Hepatocyte (in vitro differentiated cells): ENCODE data around the gene CACNA1C. TPM values are rescaled to one million over a fixed set of nuclear protein-coding genes. Genes with fewer than 3 reads are reported as not detected.

Experiments
- DNase-seq: peaks from one replicate; pipeline ENCODE4 v3.0.0-alpha.2; 2016; ENCODE audit warnings: low spot score
- H2AFZ ChIP-seq: fragments of 200-600 bp; sonication (generic); 2 replicates; pipeline ENCODE4 v1.6.0; 2016; ENCODE audit warnings: antibody characterized with exemption, mild to moderate bottlenecking
- H3K27ac ChIP-seq: fragments of 200-600 bp; sonication (generic); 2 replicates; pipeline ENCODE4 v1.5.1; 2016; ENCODE audit warnings: mild to moderate bottlenecking
- H3K27me3 ChIP-seq: fragments of 200-600 bp; sonication (generic); 2 replicates; pipeline ENCODE4 v1.6.1; 2016
- H3K36me3 ChIP-seq: fragments of 200-600 bp; sonication (generic); replicated peaks from 2 replicates; pipeline ENCODE4 v1.5.1; 2016; ENCODE audit warnings: low read depth; ENCODE audit not compliant: insufficient read depth
- H3K4me1 ChIP-seq: fragments of 200-600 bp; sonication (generic); 2 replicates; pipeline ENCODE4 v1.5.1; 2016; ENCODE audit warnings: mild to moderate bottlenecking, moderate library complexity; ENCODE audit not compliant: insufficient read depth
- H3K4me2 ChIP-seq: fragments of 200-600 bp; sonication (generic); 2 replicates; pipeline ENCODE4 v1.6.0; 2016
- H3K4me3 ChIP-seq: fragments of 200-600 bp; sonication (generic); 2 replicates; pipeline ENCODE4 v1.5.1; 2016; ENCODE audit warnings: mild to moderate bottlenecking
- H3K79me2 ChIP-seq: fragments of 200-600 bp; sonication (generic); 2 replicates; pipeline ENCODE4 v1.6.0; 2017; ENCODE audit warnings: mild to moderate bottlenecking
- H3K9me2 ChIP-seq: fragments of 200-600 bp; sonication (generic); replicated peaks from 2 replicates; pipeline ENCODE4 v1.6.0; 2017; ENCODE audit warnings: mild to moderate bottlenecking; ENCODE audit not compliant: insufficient read depth
- H3K9me3 ChIP-seq: fragments of 200-600 bp; sonication (generic); 2 replicates; pipeline ENCODE4 v1.5.1; 2016; ENCODE audit warnings: low read depth, mild to moderate bottlenecking
- H4K20me1 ChIP-seq: fragments of 200-600 bp; sonication (generic); 2 replicates; pipeline ENCODE4 v1.6.0; 2016; ENCODE audit warnings: mild to moderate bottlenecking; ENCODE audit not compliant: insufficient read depth, poor library complexity, severe bottlenecking
- CTCF ChIP-seq: fragments of 200-600 bp; sonication (generic); IDR thresholded peaks from 2 replicates; pipeline ENCODE4 v1.5.1; 2016; ENCODE audit warnings: antibody characterized with exemption, mild to moderate bottlenecking; ENCODE audit not compliant: poor library complexity
- EZH2 ChIP-seq: fragments of 200-600 bp; sonication (generic); IDR thresholded peaks from 2 replicates; pipeline ENCODE4 v1.6.1; 2016; ENCODE audit warnings: antibody characterized with exemption, mild to moderate bottlenecking, borderline replicate concordance
- EZH2phosphoT487 ChIP-seq: fragments of 200-600 bp; sonication (generic); IDR thresholded peaks from one replicate; pipeline ENCODE4 v1.6.1; 2018; ENCODE audit warnings: antibody characterized with exemption, mild to moderate bottlenecking, low read depth, moderate library complexity; ENCODE audit not compliant: unreplicated experiment, severe bottlenecking
- WGBS: methylation state at CpG from one replicate; pipeline ENCODE4 v1.1.6; 2016; ENCODE audit warnings: low lambda C conversion rate; ENCODE audit errors: missing lambda C conversion rate; 5-methylcytosine and 5-hydroxymethylcytosine counted together
- polyA plus RNA-seq: library from polyadenylated mRNA; unstranded; fragments of >200 nt; fragmentation: Nextera tagmentation; extraction: Ambion mirVana; gene quantifications from 2 replicates; pipeline ENCODE4 v1.2.1, GENCODE V29; 2016
- total RNA-seq: library from RNA; depleted of rRNA; stranded (reverse); fragments of >200 nt; gene quantifications from 2 replicates; pipeline ENCODE4 v1.2.3, GENCODE V29; 2014

Gene CACNA1C
- total and polyA plus RNA-seq, 2 experiments from 2014 or later, result 3.2 to 4.0 TPM

GRCh38 chr12:2110849-2111566, 58.2 kb downstream of the CACNA1C start:
- DNase-seq, result no peak
- Histone ChIP-seq H3K27ac (no peak overlapping the region), H3K9me3 (no peaks in the 10 kb centered on the region), H3K79me2 (peaks cover 3% of the 10 kb centered on the region), H3K4me3 (no peak overlapping the region), H3K4me2 (no peak overlapping the region), H3K9me2 (no peaks in the 10 kb centered on the region), H4K20me1 (no peaks in the 10 kb centered on the region), H2AFZ (no peak overlapping the region), H3K36me3 (no peaks in the 10 kb centered on the region), H3K4me1 (peaks cover 5% of the 10 kb centered on the region), H3K27me3 (no peaks in the 10 kb centered on the region)
- WGBS, result 88% methylated on average over 16 of the region's 16 CpGs
- TF ChIP-seq EZH2 (no peak), CTCF (no peak), EZH2phosphoT487 (no peak)

- Histone ChIP-seq H3K4me1 (peaks cover 5% of the 10 kb centered on the region), H3K27ac (no peak overlapping the region), H3K79me2 (peaks cover 3% of the 10 kb centered on the region), H3K9me3 (no peaks in the 10 kb centered on the region), H4K20me1 (no peaks in the 10 kb centered on the region), H3K4me2 (no peak overlapping the region), H3K4me3 (no peak overlapping the region), H2AFZ (no peak overlapping the region), H3K27me3 (no peaks in the 10 kb centered on the region), H3K36me3 (no peaks in the 10 kb centered on the region), H3K9me2 (no peaks in the 10 kb centered on the region)
- WGBS, result 81% methylated on average over 13 of the region's 13 CpGs
- TF ChIP-seq EZH2phosphoT487 (no peak), CTCF (no peak), EZH2 (no peak)
- no peak for DNase-seq
Measured at GRCh38 chr12:2111826-2112225, 59.0 kb downstream of the CACNA1C start.

- Histone ChIP-seq H3K27ac (no peak overlapping the region), H3K9me2 (no peaks in the 10 kb centered on the region), H3K27me3 (no peaks in the 10 kb centered on the region), H3K4me1 (peaks cover 5% of the 10 kb centered on the region), H3K36me3 (no peaks in the 10 kb centered on the region), H3K79me2 (peaks cover 3% of the 10 kb centered on the region), H3K4me3 (no peak overlapping the region), H3K4me2 (no peak overlapping the region), H3K9me3 (no peaks in the 10 kb centered on the region), H4K20me1 (no peaks in the 10 kb centered on the region), H2AFZ (no peak overlapping the region)
- WGBS, result 94% methylated on average over 7 of the region's 7 CpGs
- no peak for TF ChIP-seq EZH2
- no peak for TF ChIP-seq CTCF
- TF ChIP-seq EZH2phosphoT487, result no peak
- no peak for DNase-seq
Measured at GRCh38 chr12:2112401-2112800, 59.6 kb downstream of the CACNA1C start.
